Dermis blood vessel endothelial cell (primary cell): ENCODE data around the gene TSPAN8. TPM values are rescaled to one million over a fixed set of nuclear protein-coding genes. Genes with fewer than 3 reads are reported as not detected.
"Not testable (repeated sequence)": the region's sequence is repeated elsewhere in the genome, so short reads cannot be mapped to it uniquely, and the experiment has no call there.

Experiments
- DNase-seq: peaks from one replicate; pipeline ENCODE4 v3.0.0; 2010
- total RNA-seq: library from RNA; depleted of rRNA; stranded (reverse); fragments of >200 nt; gene quantifications from 2 replicates; pipeline ENCODE4 v1.2.3, GENCODE V29; 2014

TSPAN8 gene
- total RNA-seq, 1 donor from 2014 or later, result not detected

GRCh38 chr12:71125949-71126348, 31.9 kb downstream of the TSPAN8 start:
- no peak for DNase-seq

GRCh38 chr12:71125515-71125914, 32.3 kb downstream of the TSPAN8 start:
- no peak for DNase-seq

- no peak for DNase-seq
These were observed 32.9 kb downstream of the TSPAN8 start for GRCh38 chr12:71124835-71125460.

- DNase-seq, result not testable (repeated sequence)
These were observed 44.7 kb downstream of the TSPAN8 start for GRCh38 chr12:71113148-71113547.

- DNase-seq, result no peak
These were observed 48.0 kb downstream of the TSPAN8 start for GRCh38 chr12:71109834-71110233.

- no peak for DNase-seq
These were observed 49.4 kb downstream of the TSPAN8 start for GRCh38 chr12:71108355-71108754.

- DNase-seq, result no peak
These were observed 49.9 kb downstream of the TSPAN8 start for GRCh38 chr12:71107936-71108335.

- DNase-seq, result no peak
These were observed 51.8 kb downstream of the TSPAN8 start for GRCh38 chr12:71105956-71106355.

GRCh38 chr12:71092290-71092689, 65.5 kb downstream of the TSPAN8 start:
- no peak for DNase-seq

- DNase-seq, result no peak
These were observed 66.8 kb downstream of the TSPAN8 start for GRCh38 chr12:71090971-71091370.

- DNase-seq, result no peak
These were observed 72.2 kb downstream of the TSPAN8 start for GRCh38 chr12:71085575-71085974.

- no peak for DNase-seq
These were observed 82.1 kb downstream of the TSPAN8 start for GRCh38 chr12:71075743-71076142.

Other genes starting within 250 kb of the TSPAN8 start
- 0.33 TPM in 1 of 2 replicates, not detected in the other for gene PTPRR, start 237.3 kb downstream of the TSPAN8 start, total RNA-seq